Measurements from ENCODE around the gene RFX4. TPM values are rescaled to one million over a fixed set of nuclear protein-coding genes. Genes with fewer than 3 reads are reported as not detected.
"Not testable (repeated sequence)": the region's sequence is repeated elsewhere in the genome, so short reads cannot be mapped to it uniquely, and the experiment has no call there.

RFX4 gene
- total RNA-seq, 1 donor from 2014 or later = not detected

DNA sequence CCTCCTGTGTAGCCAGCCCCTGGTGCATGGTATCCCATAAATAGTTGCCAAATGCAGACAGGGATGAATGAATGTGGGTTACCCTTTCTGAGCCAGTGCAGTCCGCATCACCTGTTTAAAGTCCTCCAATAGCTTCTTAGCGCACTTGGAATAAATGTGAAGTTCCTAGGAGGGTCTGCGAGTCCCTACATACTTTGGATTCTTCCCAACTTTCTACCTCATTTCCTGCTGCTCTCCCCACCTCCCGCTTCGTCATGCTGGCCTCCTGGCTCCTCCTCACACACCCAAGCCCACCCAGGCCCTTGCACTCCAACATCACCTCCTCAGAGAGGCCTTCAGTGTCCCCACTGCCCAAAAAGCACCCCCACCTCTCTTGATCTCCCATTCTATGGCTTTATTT is 17.7 kb downstream of the RFX4 start:
- DNase-seq (ENCODE audit: low spot score) = no peak
- Mint-ChIP-seq H3K4me1 (ENCODE audit: unreplicated experiment) (no peaks in the 10 kb centered on the region), H3K27ac (ENCODE audit: unreplicated experiment) (no peak overlapping the region), H3K36me3 (ENCODE audit: low read depth, unreplicated experiment) (no peaks in the 10 kb centered on the region), H3K4me3 (ENCODE audit: unreplicated experiment) (no peak overlapping the region), H3K27me3 (ENCODE audit: unreplicated experiment) (peaks cover 2% of the 10 kb centered on the region), H3K9me3 (ENCODE audit: unreplicated experiment) (no peaks in the 10 kb centered on the region)
- TF ChIP-seq, protein P1, sequence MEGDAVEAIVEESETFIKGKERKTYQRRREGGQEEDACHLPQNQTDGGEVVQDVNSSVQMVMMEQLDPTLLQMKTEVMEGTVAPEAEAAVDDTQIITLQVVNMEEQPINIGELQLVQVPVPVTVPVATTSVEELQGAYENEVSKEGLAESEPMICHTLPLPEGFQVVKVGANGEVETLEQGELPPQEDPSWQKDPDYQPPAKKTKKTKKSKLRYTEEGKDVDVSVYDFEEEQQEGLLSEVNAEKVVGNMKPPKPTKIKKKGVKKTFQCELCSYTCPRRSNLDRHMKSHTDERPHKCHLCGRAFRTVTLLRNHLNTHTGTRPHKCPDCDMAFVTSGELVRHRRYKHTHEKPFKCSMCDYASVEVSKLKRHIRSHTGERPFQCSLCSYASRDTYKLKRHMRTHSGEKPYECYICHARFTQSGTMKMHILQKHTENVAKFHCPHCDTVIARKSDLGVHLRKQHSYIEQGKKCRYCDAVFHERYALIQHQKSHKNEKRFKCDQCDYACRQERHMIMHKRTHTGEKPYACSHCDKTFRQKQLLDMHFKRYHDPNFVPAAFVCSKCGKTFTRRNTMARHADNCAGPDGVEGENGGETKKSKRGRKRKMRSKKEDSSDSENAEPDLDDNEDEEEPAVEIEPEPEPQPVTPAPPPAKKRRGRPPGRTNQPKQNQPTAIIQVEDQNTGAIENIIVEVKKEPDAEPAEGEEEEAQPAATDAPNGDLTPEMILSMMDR (IDR thresholded peaks at IDR 0.05; ENCODE audit: unreplicated experiment) = no peak

DNA sequence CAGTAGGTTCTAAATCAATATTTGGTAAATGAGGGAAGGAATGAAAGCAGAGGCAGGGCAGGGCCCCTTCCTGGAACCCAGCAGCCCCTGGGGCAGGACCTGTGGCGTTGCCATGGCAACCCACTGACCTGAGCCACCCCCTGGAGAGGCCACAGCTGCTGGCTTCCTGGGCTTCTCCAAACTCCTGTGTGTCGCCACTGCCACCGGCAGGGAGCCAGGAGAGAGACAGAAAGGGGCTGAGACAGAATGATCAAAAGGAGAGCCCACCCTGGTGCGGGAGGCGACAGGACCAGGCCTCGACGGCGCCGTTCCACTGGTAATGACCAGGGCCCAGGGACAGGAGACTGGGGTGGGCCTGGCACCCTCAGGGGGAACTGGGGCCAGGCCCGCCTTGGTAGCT is 18.2 kb downstream of the RFX4 start:
- no peak for DNase-seq (ENCODE audit: low spot score)
- no peak overlapping the region for H3K4me3 Mint-ChIP-seq (ENCODE audit: unreplicated experiment)

DNA sequence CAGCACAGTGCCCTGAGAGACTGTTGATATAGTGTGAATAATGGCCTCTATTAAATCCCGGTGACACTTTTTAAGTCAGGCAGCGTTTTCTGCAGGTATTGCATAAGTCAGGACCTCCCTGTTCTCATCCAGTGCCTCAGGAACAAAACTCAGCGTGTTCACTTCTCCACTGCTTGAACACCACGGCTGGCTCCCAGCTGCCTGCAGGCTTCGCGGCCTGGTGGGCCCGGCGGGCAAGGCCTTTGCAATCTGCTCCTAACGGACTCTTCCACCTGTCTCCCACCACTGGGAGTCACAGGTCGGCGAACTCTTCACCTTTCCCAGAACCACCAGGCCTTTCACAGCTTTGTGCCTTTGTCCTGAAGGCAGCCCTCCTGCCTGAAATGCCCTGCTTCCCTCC is 18.7 kb downstream of the RFX4 start:
- H3K27me3 Mint-ChIP-seq (ENCODE audit: unreplicated experiment) = no peaks in the 10 kb centered on the region
- H3K27ac Mint-ChIP-seq (ENCODE audit: unreplicated experiment) = no peak overlapping the region
- H3K36me3 Mint-ChIP-seq (ENCODE audit: low read depth, unreplicated experiment) = no peaks in the 10 kb centered on the region
- no peaks in the 10 kb centered on the region for H3K9me3 Mint-ChIP-seq (ENCODE audit: unreplicated experiment)
- H3K4me1 Mint-ChIP-seq (ENCODE audit: unreplicated experiment) = no peaks in the 10 kb centered on the region
- H3K4me3 Mint-ChIP-seq (ENCODE audit: unreplicated experiment) = no peak overlapping the region
- TF ChIP-seq, protein P1 (IDR thresholded peaks at IDR 0.05; ENCODE audit: unreplicated experiment) = no peak
- DNase-seq (ENCODE audit: low spot score) = no peak

More for the DNA sequence above, 18.2 kb downstream of the RFX4 start:
- H3K4me1 Mint-ChIP-seq (ENCODE audit: unreplicated experiment) = no peaks in the 10 kb centered on the region
- no peaks in the 10 kb centered on the region for H3K36me3 Mint-ChIP-seq (ENCODE audit: low read depth, unreplicated experiment)
- H3K27me3 Mint-ChIP-seq (ENCODE audit: unreplicated experiment) = peaks cover 2% of the 10 kb centered on the region
- no peak overlapping the region for H3K27ac Mint-ChIP-seq (ENCODE audit: unreplicated experiment)
- TF ChIP-seq, protein P1 (IDR thresholded peaks at IDR 0.05; ENCODE audit: unreplicated experiment) = no peak
- no peaks in the 10 kb centered on the region for H3K9me3 Mint-ChIP-seq (ENCODE audit: unreplicated experiment)

DNA sequence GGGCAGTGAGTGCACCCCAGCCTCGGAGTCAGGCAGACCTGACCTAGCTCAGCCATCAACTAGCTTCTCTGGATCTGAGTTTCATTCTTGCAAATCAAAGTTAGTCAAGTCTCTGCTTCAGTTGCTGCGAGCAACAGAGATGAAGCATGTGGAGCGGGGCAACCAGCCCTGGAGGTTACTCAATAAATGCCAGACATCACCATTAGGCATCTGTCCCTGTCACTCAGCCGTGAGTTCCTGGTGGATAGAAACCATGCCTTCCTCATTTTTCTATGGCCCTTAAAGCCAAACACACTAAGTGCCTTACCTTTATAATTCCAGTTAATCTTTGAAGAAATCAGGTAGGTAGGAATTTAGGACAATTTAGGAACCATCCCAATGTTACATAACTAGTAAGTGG is 19.3 kb downstream of the RFX4 start:
- Mint-ChIP-seq H3K4me3 (ENCODE audit: unreplicated experiment) (no peak overlapping the region), H3K27ac (ENCODE audit: unreplicated experiment) (no peak overlapping the region), H3K4me1 (ENCODE audit: unreplicated experiment) (no peaks in the 10 kb centered on the region), H3K36me3 (ENCODE audit: low read depth, unreplicated experiment) (no peaks in the 10 kb centered on the region), H3K9me3 (ENCODE audit: unreplicated experiment) (no peaks in the 10 kb centered on the region), H3K27me3 (ENCODE audit: unreplicated experiment) (no peaks in the 10 kb centered on the region)
- TF ChIP-seq, protein P1 (IDR thresholded peaks at IDR 0.05; ENCODE audit: unreplicated experiment) = no peak
- DNase-seq (ENCODE audit: low spot score) = no peak

DNA sequence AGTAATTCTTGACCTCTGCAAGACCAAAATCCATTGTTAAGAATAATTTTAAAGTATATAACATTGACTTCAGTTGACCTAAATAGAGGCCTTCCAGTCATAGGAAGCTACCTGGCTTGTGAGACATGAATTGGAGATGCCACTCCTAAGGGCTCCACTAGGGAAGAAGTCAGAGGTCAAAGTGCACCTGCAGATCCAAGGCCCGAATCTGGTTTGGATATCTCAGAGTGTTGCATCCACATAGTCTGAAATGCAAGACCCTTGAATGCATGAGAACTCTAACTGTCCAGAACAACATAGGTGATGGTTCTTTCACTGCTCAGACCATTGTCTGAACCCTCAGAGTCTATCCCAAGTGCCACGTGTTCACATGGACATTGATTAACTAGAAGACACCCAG is 22.4 kb downstream of the RFX4 start:
- H3K36me3 Mint-ChIP-seq (ENCODE audit: low read depth, unreplicated experiment) = no peaks in the 10 kb centered on the region
- H3K27ac Mint-ChIP-seq (ENCODE audit: unreplicated experiment) = no peak overlapping the region
- TF ChIP-seq, protein P1 (IDR thresholded peaks at IDR 0.05; ENCODE audit: unreplicated experiment) = no peak
- H3K9me3 Mint-ChIP-seq (ENCODE audit: unreplicated experiment) = no peaks in the 10 kb centered on the region
- no peak overlapping the region for H3K4me3 Mint-ChIP-seq (ENCODE audit: unreplicated experiment)
- H3K4me1 Mint-ChIP-seq (ENCODE audit: unreplicated experiment) = no peaks in the 10 kb centered on the region
- DNase-seq (ENCODE audit: low spot score) = no peak
- H3K27me3 Mint-ChIP-seq (ENCODE audit: unreplicated experiment) = peaks cover 2% of the 10 kb centered on the region

DNA sequence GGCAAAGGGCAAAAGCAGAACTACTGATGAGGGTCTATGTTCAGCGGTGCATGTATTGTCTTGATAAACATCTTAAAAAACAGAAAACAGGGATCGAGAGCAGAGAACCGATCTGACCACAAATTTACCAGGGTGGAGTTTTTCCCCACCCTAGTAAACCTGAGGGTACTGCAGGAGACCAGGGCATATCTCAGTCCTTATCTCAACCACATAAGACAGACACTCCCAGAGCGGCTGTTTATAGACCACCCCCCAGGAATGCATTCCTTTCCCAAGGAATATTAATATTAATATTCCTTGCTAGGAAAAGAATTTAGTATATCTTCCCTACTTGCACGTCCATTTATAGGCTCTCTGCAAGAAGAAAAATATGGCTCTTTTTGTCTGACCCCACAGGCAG is 37.8 kb downstream of the RFX4 start:
- not testable (repeated sequence) for H3K27ac Mint-ChIP-seq (ENCODE audit: unreplicated experiment); H3K36me3 Mint-ChIP-seq (ENCODE audit: low read depth, unreplicated experiment); H3K4me3 Mint-ChIP-seq (ENCODE audit: unreplicated experiment)

More for the DNA sequence above, 37.8 kb downstream of the RFX4 start:
- not testable (repeated sequence) for DNase-seq (ENCODE audit: low spot score); H3K27me3 Mint-ChIP-seq (ENCODE audit: unreplicated experiment); H3K9me3 Mint-ChIP-seq (ENCODE audit: unreplicated experiment); H3K4me1 Mint-ChIP-seq (ENCODE audit: unreplicated experiment)
